ENCODE data around the gene CACNA1I. TPM values are rescaled to one million over a fixed set of nuclear protein-coding genes. Genes with fewer than 3 reads are reported as not detected.

Gene CACNA1I
- total RNA-seq, 2 donors from 2014 or later = 0.69 to 1.0 TPM

DNA sequence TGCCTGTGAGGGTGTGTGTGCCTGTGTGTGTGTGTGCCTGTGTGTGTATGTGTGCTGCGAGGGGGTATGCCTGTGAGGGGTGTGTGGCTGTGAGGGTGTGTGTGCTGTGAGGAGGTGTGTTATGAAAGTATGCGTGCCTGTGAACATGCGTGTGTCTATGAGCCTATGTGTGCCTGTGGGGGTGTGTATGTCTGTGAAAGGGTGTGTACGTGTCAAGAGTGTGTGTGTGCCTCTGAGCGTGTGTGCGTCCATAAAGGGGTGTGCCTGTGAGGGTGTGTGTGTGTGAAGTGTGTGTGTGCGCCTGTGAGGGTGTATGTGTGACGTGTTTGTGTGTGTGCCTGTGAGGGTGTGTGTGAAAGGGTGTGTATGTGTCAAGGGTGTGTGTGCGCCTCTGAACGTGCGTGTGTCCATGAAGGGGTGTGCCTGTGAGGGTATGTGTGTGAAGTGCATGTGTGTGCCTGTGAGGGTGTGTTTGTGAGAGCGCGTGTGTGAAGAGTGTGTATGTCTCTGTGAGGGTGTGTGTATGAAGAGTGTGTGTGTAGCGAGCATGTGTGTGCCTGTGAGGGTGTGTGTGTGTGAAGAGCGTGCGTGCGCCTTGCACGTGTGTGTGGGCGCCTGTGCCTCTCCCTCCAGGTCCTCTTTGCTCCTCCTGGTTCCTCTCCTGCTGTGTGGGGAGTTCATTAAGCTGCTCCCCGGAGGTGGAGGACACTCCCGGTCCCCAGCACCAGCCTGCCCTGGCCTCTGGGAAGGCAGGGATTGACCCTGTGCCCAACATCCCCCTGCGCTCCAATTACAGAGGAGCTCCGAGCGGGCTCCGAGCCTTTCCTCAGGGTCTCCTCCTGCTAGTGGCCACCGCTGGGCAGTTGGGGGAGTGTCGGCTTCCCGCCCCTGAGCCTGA lies 53.3 kb downstream of the CACNA1I start:
- Histone ChIP-seq H3K4me1 (no peaks in the 10 kb centered on the region), H3K27me3 (no peaks in the 10 kb centered on the region), H3K36me3 (no peaks in the 10 kb centered on the region), H3K9me3 (no peaks in the 10 kb centered on the region), H3K4me3 (no peak overlapping the region), H3K9ac (ENCODE audit: low read depth in 2 of 2, low read length in 2 of 2) (no peak overlapping the region), H3K27ac (no peak overlapping the region)
- TF ChIP-seq, protein P1, sequence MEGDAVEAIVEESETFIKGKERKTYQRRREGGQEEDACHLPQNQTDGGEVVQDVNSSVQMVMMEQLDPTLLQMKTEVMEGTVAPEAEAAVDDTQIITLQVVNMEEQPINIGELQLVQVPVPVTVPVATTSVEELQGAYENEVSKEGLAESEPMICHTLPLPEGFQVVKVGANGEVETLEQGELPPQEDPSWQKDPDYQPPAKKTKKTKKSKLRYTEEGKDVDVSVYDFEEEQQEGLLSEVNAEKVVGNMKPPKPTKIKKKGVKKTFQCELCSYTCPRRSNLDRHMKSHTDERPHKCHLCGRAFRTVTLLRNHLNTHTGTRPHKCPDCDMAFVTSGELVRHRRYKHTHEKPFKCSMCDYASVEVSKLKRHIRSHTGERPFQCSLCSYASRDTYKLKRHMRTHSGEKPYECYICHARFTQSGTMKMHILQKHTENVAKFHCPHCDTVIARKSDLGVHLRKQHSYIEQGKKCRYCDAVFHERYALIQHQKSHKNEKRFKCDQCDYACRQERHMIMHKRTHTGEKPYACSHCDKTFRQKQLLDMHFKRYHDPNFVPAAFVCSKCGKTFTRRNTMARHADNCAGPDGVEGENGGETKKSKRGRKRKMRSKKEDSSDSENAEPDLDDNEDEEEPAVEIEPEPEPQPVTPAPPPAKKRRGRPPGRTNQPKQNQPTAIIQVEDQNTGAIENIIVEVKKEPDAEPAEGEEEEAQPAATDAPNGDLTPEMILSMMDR (IDR thresholded peaks at IDR 0.05) = no peak
- DNase-seq = no peak
- intact Hi-C loops (cut with DNase I) = loop anchor here (5.0 kb wide), 1 partner anchor 403 kb away; no protein-coding TSS in a partner anchor

DNA sequence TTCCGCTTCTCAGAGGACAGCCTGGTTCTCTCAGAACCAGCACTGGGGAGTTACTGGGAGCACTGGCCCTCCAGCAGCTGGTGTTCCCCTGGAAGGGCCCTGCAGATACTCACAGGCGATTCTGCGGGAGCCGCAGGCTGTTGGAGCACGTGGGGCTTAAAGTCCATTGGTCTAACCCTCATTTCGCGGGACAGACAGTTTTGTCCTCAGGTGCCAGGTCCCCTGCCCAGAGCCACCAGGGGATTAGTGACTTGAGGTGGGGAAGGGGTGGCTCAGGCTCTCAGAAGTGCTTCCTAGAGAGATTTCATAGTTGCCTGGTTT lies 53.9 kb downstream of the CACNA1I start:
- DNase-seq = no peak
- H3K27ac ChIP-seq = no peak overlapping the region

DNA sequence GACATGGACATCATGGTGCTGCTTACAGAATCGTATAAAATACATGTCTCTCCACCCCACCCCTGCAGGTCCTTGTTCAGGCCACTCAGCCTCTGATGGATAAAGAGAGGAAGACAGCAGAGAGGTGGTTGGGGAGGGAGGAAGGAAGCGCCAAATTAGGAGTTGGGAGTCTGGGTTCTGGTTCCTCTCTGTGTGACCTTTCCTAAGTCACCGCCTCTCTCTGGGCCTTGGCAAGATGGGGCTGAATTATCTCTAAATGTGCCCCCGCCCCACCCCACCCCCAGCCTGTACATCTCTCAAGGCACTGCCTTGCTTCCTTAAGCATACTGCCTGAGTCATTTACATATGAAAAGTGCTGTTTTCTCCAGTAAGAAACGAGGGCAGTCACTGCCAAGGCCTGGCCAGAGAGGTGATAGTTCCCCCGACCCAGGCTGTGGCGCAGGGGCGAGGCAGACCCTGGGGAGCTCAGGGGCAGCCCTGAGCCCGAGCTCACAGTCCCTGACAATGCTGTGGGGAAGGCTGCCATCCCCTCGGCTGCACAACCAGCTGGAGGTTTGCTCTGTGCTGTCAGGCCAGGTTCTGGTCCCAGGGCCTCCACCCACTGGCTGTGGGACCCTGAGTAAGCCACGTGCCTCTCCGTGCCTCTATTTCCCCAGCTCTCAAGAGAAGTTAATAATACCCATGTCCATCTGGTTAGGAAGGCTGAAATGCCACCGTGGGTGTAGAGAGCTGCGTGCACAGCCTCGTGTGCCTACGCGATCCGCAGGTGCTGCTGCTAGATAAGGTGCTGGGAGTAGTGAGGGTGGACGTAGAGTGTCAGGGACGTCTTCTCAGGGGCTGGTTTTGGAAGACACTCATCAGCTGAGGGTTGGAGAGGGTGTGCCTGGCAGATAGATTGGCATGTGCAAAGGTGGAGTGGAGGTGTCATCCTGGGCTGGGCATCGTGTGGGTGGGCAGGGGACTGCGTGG lies 55.3 kb downstream of the CACNA1I start:
- H3K27me3 ChIP-seq = no peaks in the 10 kb centered on the region
- DNase-seq = no peak

More for the DNA sequence above, 53.9 kb downstream of the CACNA1I start:
- TF ChIP-seq, protein P1 (IDR thresholded peaks at IDR 0.05) = no peak
- Histone ChIP-seq H3K9ac (ENCODE audit: low read depth in 2 of 2, low read length in 2 of 2) (no peak overlapping the region), H3K9me3 (no peaks in the 10 kb centered on the region), H3K27me3 (no peaks in the 10 kb centered on the region), H3K4me3 (no peak overlapping the region), H3K4me1 (no peaks in the 10 kb centered on the region), H3K36me3 (no peaks in the 10 kb centered on the region)
- intact Hi-C loops (cut with DNase I) = loop anchor here (5.0 kb wide), 1 partner anchor 403 kb away; no protein-coding TSS in a partner anchor

DNA sequence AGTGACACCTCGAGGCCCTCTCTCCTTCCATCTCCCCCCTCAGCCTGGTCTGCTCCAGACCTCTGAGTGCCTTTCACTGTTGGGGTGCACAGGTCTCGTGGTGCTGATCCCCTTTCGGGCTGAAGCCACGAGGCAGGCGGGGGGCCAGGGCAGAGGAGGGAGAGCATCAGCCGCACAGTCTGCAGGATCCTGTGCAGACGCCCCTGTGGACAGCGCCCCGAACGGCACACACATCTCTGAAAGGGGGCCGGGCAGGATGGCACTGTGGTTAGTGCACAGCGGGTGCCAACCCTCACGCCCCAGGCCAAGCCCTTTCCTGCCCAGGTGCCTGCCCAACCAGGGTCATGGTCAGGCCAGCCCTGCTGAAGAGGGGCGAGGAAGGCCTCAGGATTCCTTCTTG lies 56.7 kb downstream of the CACNA1I start:
- H3K27me3 ChIP-seq = no peaks in the 10 kb centered on the region
- DNase-seq = no peak
- intact Hi-C loops (cut with DNase I) = no loop called here

More for the DNA sequence above, 55.3 kb downstream of the CACNA1I start:
- H3K4me1 ChIP-seq = no peaks in the 10 kb centered on the region
- H3K36me3 ChIP-seq = no peaks in the 10 kb centered on the region
- TF ChIP-seq, protein P1 (IDR thresholded peaks at IDR 0.05) = no peak
- H3K4me3 ChIP-seq = no peak overlapping the region
- H3K9ac ChIP-seq (ENCODE audit: low read depth in 2 of 2, low read length in 2 of 2) = no peak overlapping the region
- H3K27ac ChIP-seq = no peak overlapping the region
- H3K9me3 ChIP-seq = no peaks in the 10 kb centered on the region
- intact Hi-C loops (cut with DNase I) = no loop called here

More for the DNA sequence above, 56.7 kb downstream of the CACNA1I start:
- TF ChIP-seq, protein P1 (IDR thresholded peaks at IDR 0.05) = no peak
- Histone ChIP-seq H3K27ac (no peak overlapping the region), H3K36me3 (no peaks in the 10 kb centered on the region), H3K9ac (ENCODE audit: low read depth in 2 of 2, low read length in 2 of 2) (no peak overlapping the region), H3K4me1 (no peaks in the 10 kb centered on the region), H3K4me3 (no peak overlapping the region), H3K9me3 (no peaks in the 10 kb centered on the region)
